Peyer's patch (tissue), 4 donors: ENCODE data around the gene RAB35.

Experiments
- POLR2A ChIP-seq, 2 donors: fragments of 450-650 bp; IDR thresholded peaks; one replicate each; pipeline ENCODE4 v1.5.1; 2017; ENCODE audit warnings: antibody characterized with exemption in 2 of 2, mild to moderate bottlenecking in 2 of 2, moderate library complexity in 2 of 2
- TF ChIP-seq, protein P1 (sequence below), 6 experiments: fragments of 450-650 bp in 4 of 6; fragments of 200-600 bp in 2 of 6; sonication (generic) in 1 of 6; IDR thresholded peaks; one replicate each; pipeline ENCODE4 v1.5.1; 2017 to 2019; ENCODE audit warnings: antibody characterized with exemption in 6 of 6, mild to moderate bottlenecking in 3 of 6, moderate library complexity in 1 of 6

DNA sequence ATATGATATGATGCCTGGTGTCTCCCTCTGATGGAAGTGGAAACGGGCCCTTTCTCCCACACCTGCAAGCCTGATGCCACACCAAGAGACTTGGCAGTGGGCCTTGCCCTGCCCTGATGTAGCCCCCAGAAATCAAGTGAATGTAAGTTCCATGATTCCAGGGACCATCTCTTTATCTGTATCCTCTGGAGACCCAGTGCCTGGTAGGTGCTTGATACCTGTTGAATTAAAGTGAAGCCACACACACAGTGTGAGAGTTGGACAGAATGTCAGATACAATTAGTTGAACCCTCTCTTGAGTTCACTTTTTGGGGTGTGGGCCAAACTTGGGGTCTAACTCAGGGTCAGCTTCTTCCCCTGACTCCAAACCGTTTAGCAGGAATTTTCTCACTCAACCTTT is 4.8 kb upstream of the RAB35 start:
- no peak for TF ChIP-seq POLR2A (IDR thresholded peaks at IDR 0.05)
- TF ChIP-seq, protein P1, sequence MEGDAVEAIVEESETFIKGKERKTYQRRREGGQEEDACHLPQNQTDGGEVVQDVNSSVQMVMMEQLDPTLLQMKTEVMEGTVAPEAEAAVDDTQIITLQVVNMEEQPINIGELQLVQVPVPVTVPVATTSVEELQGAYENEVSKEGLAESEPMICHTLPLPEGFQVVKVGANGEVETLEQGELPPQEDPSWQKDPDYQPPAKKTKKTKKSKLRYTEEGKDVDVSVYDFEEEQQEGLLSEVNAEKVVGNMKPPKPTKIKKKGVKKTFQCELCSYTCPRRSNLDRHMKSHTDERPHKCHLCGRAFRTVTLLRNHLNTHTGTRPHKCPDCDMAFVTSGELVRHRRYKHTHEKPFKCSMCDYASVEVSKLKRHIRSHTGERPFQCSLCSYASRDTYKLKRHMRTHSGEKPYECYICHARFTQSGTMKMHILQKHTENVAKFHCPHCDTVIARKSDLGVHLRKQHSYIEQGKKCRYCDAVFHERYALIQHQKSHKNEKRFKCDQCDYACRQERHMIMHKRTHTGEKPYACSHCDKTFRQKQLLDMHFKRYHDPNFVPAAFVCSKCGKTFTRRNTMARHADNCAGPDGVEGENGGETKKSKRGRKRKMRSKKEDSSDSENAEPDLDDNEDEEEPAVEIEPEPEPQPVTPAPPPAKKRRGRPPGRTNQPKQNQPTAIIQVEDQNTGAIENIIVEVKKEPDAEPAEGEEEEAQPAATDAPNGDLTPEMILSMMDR (IDR thresholded peaks at IDR 0.05) = no peak
